H1 (cell line): ENCODE measurements around the gene KCTD16. TPM values are rescaled to one million over a fixed set of nuclear protein-coding genes. Genes with fewer than 3 reads are reported as not detected.

ENCODE experiments used
- CTCF ChIA-PET: fragments of 300-600 bp; sonication (Branson Sonifier 250); formaldehyde crosslinking; loops from one replicate; lab custom pipeline; 2021; ENCODE audit not compliant: partially characterized antibody; lab: Charles Lee
- POLR2A ChIA-PET: fragments of 300-600 bp; sonication (Branson Sonifier 250); formaldehyde crosslinking; loops from one replicate; lab custom pipeline; 2021; ENCODE audit warnings: inconsistent platforms; ENCODE audit not compliant: partially characterized antibody; lab: Charles Lee
- DNase-seq, 2 experiments: peaks; one replicate each; pipeline versions ENCODE4 v3.0.0 to v3.0.0-alpha.2; 2010 to 2022; ENCODE audit warnings: low spot score in 2 of 2, low read depth in 1 of 2, mixed read lengths in 1 of 2
- FAIRE-seq: peaks from 2 replicates; lab custom pipeline; 2011; peaks lifted over from hg19 to GRCh38; lab: Jason Lieb, UNC
- H2AFZ ChIP-seq: 2 replicates; pipeline ENCODE4 v1.8.1; 2012; ENCODE audit warnings: low read length, inconsistent platforms
- H2AK5ac ChIP-seq: 2 replicates; pipeline ENCODE4 v1.6.1; 2013; ENCODE audit warnings: low read depth, low read length
- H2BK120ac ChIP-seq: replicated peaks from 2 replicates; pipeline ENCODE3; 2013; ENCODE audit warnings: low read depth, low read length, inconsistent platforms
- H2BK12ac ChIP-seq: 2 replicates; pipeline ENCODE4 v1.6.1; 2013; ENCODE audit warnings: low read depth, low read length
- H2BK15ac ChIP-seq: 2 replicates; pipeline ENCODE4 v1.6.1; 2013; ENCODE audit warnings: low read length
- H2BK20ac ChIP-seq: 2 replicates; pipeline ENCODE4 v1.6.1; 2013; ENCODE audit warnings: low read length
- H2BK5ac ChIP-seq: 2 replicates; pipeline ENCODE4 v1.6.1; 2013; ENCODE audit warnings: low read depth, low read length
- H3K14ac ChIP-seq: 2 replicates; pipeline ENCODE4 v1.6.1; 2013; ENCODE audit warnings: inconsistent platforms; ENCODE audit not compliant: insufficient read length
- H3K18ac ChIP-seq: 2 replicates; pipeline ENCODE4 v1.6.1; 2013; ENCODE audit warnings: low read length; ENCODE audit errors: extremely low read depth
- H3K23ac ChIP-seq: 2 replicates; pipeline ENCODE4 v1.6.1; 2013; ENCODE audit warnings: inconsistent platforms; ENCODE audit not compliant: insufficient read length
- H3K23me2 ChIP-seq: 2 replicates; pipeline ENCODE4 v1.6.1; 2013; ENCODE audit warnings: low read depth, low read length
- H3K27ac ChIP-seq: 2 replicates; pipeline ENCODE4 v1.6.1; 2011; ENCODE audit warnings: low read depth, low read length, inconsistent platforms
- H3K27me3 ChIP-seq, 4 experiments: replicated peaks in 1 of 4; 1 replicate in 1 of 4; 2 replicates in 3 of 4; pipeline versions ENCODE4 v1.6.1 to v1.8.1; 2011 to 2013; ENCODE audit warnings: low read length in 3 of 4, mild to moderate bottlenecking in 3 of 4, inconsistent platforms in 2 of 4, mixed read lengths in 2 of 4, moderate library complexity in 1 of 4; ENCODE audit not compliant: control insufficient read depth in 3 of 4, insufficient read depth in 3 of 4; ENCODE audit errors: extremely low read depth in 1 of 4
- H3K36me3 ChIP-seq, 4 experiments: 2 replicates each; pipeline versions ENCODE4 v1.6.1 to v1.8.1; 2011 to 2013; ENCODE audit warnings: mild to moderate bottlenecking in 4 of 4, low read length in 3 of 4, moderate library complexity in 2 of 4, control low read depth in 1 of 4, inconsistent platforms in 1 of 4; ENCODE audit not compliant: insufficient read depth in 4 of 4, control insufficient read depth in 2 of 4
- H3K4ac ChIP-seq: replicated peaks from 2 replicates; pipeline ENCODE3; 2013; ENCODE audit warnings: low read length, low read depth, mixed read lengths, inconsistent platforms; ENCODE audit not compliant: insufficient read length
- H3K4me1 ChIP-seq, 4 experiments: replicated peaks in 1 of 4; 1 replicate in 1 of 4; 2 replicates in 3 of 4; pipeline versions ENCODE4 v1.6.1 to v1.8.1; 2011 to 2013; ENCODE audit warnings: low read length in 3 of 4, inconsistent platforms in 2 of 4, mixed read lengths in 1 of 4; ENCODE audit not compliant: insufficient read depth in 4 of 4, control insufficient read depth in 3 of 4
- H3K4me2 ChIP-seq, 2 experiments: 2 replicates each; pipeline versions ENCODE4 v1.6.1 to v1.8.1; 2011 to 2013; ENCODE audit warnings: low read depth in 2 of 2, low read length in 2 of 2, control low read depth in 1 of 2, inconsistent platforms in 1 of 2, mild to moderate bottlenecking in 1 of 2; ENCODE audit not compliant: insufficient read depth in 1 of 2
- H3K4me3 ChIP-seq, 4 experiments: fragments of 200-600, 300-600 bp in 1 of 4; sonication (generic), shearing (Covaris generic), sonication (Bioruptor Twin) in 1 of 4; 2 replicates each; pipeline versions ENCODE4 v1.5.1 to v1.8.1; 2011 to 2016; ENCODE audit warnings: low read length in 4 of 4, low read depth in 3 of 4, control low read depth in 2 of 4, inconsistent platforms in 2 of 4, mild to moderate bottlenecking in 2 of 4, mixed read lengths in 1 of 4, moderate library complexity in 1 of 4; ENCODE audit not compliant: insufficient read depth in 2 of 4; ENCODE audit errors: extremely low read depth in 1 of 4
- H3K56ac ChIP-seq: replicated peaks from 2 replicates; pipeline ENCODE3; 2013; ENCODE audit warnings: low read depth, mild to moderate bottlenecking, mixed read lengths, low read length, inconsistent platforms; ENCODE audit not compliant: insufficient read length
- H3K79me1 ChIP-seq: 2 replicates; pipeline ENCODE4 v1.6.1; 2013; ENCODE audit warnings: low read depth, low read length, control low read depth
- H3K79me2 ChIP-seq, 2 experiments: 2 replicates each; pipeline versions ENCODE4 v1.6.1 to v1.8.1; 2012 to 2013; ENCODE audit warnings: low read length in 2 of 2, mild to moderate bottlenecking in 2 of 2, inconsistent platforms in 1 of 2; ENCODE audit not compliant: insufficient read depth in 2 of 2, control insufficient read depth in 1 of 2
- H3K9ac ChIP-seq, 4 experiments: replicated peaks in 1 of 4; 1 replicate in 1 of 4; 2 replicates in 3 of 4; pipeline versions ENCODE4 v1.6.1 to v1.8.1; 2011 to 2013; ENCODE audit warnings: low read depth in 3 of 4, low read length in 3 of 4, control low read depth in 2 of 4, mild to moderate bottlenecking in 2 of 4, moderate library complexity in 2 of 4, inconsistent platforms in 1 of 4; ENCODE audit errors: extremely low read depth in 1 of 4
- H3K9me3 ChIP-seq, 2 experiments: 2 replicates each; pipeline versions ENCODE4 v1.6.1 to v1.8.1; 2012 to 2013; ENCODE audit warnings: mild to moderate bottlenecking in 2 of 2, moderate library complexity in 2 of 2, control low read depth in 1 of 2, inconsistent platforms in 1 of 2, low read depth in 1 of 2, low read length in 1 of 2, mixed read lengths in 1 of 2; ENCODE audit not compliant: insufficient read depth in 2 of 2
- H4K20me1 ChIP-seq, 2 experiments: replicated peaks in 1 of 2; 2 replicates each; pipeline versions ENCODE3 to v1.8.1; 2011 to 2013; ENCODE audit warnings: inconsistent platforms in 2 of 2, low read length in 2 of 2, mild to moderate bottlenecking in 1 of 2; ENCODE audit not compliant: insufficient read depth in 2 of 2, control insufficient read depth in 1 of 2
- H4K5ac ChIP-seq: 2 replicates; pipeline ENCODE4 v1.6.1; 2013; ENCODE audit warnings: low read length, low read depth, mixed read lengths, inconsistent platforms; ENCODE audit not compliant: insufficient read length
- H4K8ac ChIP-seq: 2 replicates; pipeline ENCODE4 v1.8.0; 2013; ENCODE audit warnings: mild to moderate bottlenecking, moderate library complexity, low read length, inconsistent platforms; ENCODE audit not compliant: insufficient read depth; ENCODE audit errors: extremely low read depth
- H4K91ac ChIP-seq: replicated peaks from 2 replicates; pipeline ENCODE3; 2013; ENCODE audit warnings: low read length, mixed read lengths, inconsistent platforms; ENCODE audit not compliant: insufficient read length
- BACH1 ChIP-seq: IDR thresholded peaks from 2 replicates; pipeline ENCODE4 v1.6.1; 2012; ENCODE audit warnings: low read length, improper control_type of control experiment
- CHD1 ChIP-seq: IDR thresholded peaks from 2 replicates; pipeline ENCODE4 v1.6.1; 2012; ENCODE audit warnings: low read depth, low read length, improper control_type of control experiment
- CREB1 ChIP-seq: IDR thresholded peaks from 2 replicates; pipeline ENCODE4 v1.6.1; 2012; ENCODE audit warnings: inconsistent platforms
- GTF2F1 ChIP-seq: IDR thresholded peaks from 2 replicates; pipeline ENCODE4 v1.6.1; 2012; ENCODE audit warnings: low read depth, low read length, improper control_type of control experiment, borderline replicate concordance
- JUN ChIP-seq: IDR thresholded peaks from 2 replicates; pipeline ENCODE4 v1.6.1; 2011; ENCODE audit warnings: low read depth, mild to moderate bottlenecking, improper control_type of control experiment, low read length
- KDM5A ChIP-seq: fragments of 200-600 bp; IDR thresholded peaks from 2 replicates; pipeline ENCODE4 v1.7.1; 2012; ENCODE audit warnings: mild to moderate bottlenecking, low read length, inconsistent platforms, mixed read lengths
- PHF8 ChIP-seq: fragments of 200-600 bp; sonication (generic); conservative IDR thresholded peaks from 2 replicates; pipeline ENCODE4 v1.7.1; 2012; ENCODE audit warnings: low read depth, mild to moderate bottlenecking, inconsistent platforms, low read length, moderate library complexity
- SAP30 ChIP-seq: fragments of 300-600 bp; sonication (generic); IDR thresholded peaks from 2 replicates; pipeline ENCODE4 v1.7.1; 2012; ENCODE audit warnings: low read length, moderate library complexity, mild to moderate bottlenecking, inconsistent platforms; ENCODE audit not compliant: insufficient read depth, insufficient replicate concordance
- SP2 ChIP-seq: IDR thresholded peaks from 2 replicates; pipeline ENCODE4 v1.6.1; 2012; ENCODE audit warnings: mild to moderate bottlenecking, low read length, inconsistent platforms
- SUZ12 ChIP-seq: fragments of 200-600 bp; sonication (generic); IDR thresholded peaks from 2 replicates; pipeline ENCODE4 v1.6.1; 2012; ENCODE audit warnings: mild to moderate bottlenecking, inconsistent platforms, low read length, moderate library complexity, mixed read lengths
- TAF7 ChIP-seq: optimal IDR thresholded peaks from 2 replicates; pipeline ENCODE3; 2011; ENCODE audit warnings: low read depth, mild to moderate bottlenecking, inconsistent platforms, low read length, moderate library complexity, borderline replicate concordance
- ZNF274 ChIP-seq: IDR thresholded peaks from 2 replicates; pipeline ENCODE4 v1.7.0; 2012; ENCODE audit warnings: low read length, borderline replicate concordance; ENCODE audit errors: extremely low read depth
- WGBS, 2 experiments: shearing (Covaris generic) in 1 of 2; methylation state at CpG; one replicate each; pipeline versions ENCODE4 v1.1.6 to v1.1.7; 2013 to 2015; ENCODE audit warnings: low lambda C conversion rate in 2 of 2, mixed read lengths in 2 of 2, inconsistent platforms in 1 of 2, low coverage in 1 of 2, missing lambda C conversion rate in 1 of 2; ENCODE audit not compliant: insufficient replicate concordance in 2 of 2, insufficient coverage in 1 of 2, insufficient read length in 1 of 2; ENCODE audit errors: extremely low coverage in 1 of 2, missing lambda C conversion rate in 1 of 2; 5-methylcytosine and 5-hydroxymethylcytosine counted together
- polyA plus RNA-seq, 7 experiments: library from polyadenylated mRNA; depleted of rRNA in 3 of 7; stranded (reverse) in 5 of 7; unstranded in 2 of 7; fragments of >200 nt in 5 of 7; fragments of 200-250 nt in 2 of 7; gene quantifications; 1 replicate in 5 of 7; 2 replicates in 1 of 7; 4 replicates in 1 of 7; pipeline versions ENCODE4 v1.2.1 to v1.2.3, GENCODE V29; 2011 to 2013; ENCODE audit warnings: missing spikeins in 2 of 7, mixed read lengths in 2 of 7
- total RNA-seq: library from RNA; stranded (reverse); fragmentation: NEBNext Ultra II Directional; extraction: Animal tissue kit (Norgen Biotek cat#: 25700); gene quantifications from 2 replicates; pipeline ENCODE4 v1.2.1, GENCODE V29; 2021
- TF ChIP-seq, protein P1 (sequence below), 3 experiments: IDR thresholded peaks; 1 replicate in 2 of 3; 2 replicates in 1 of 3; pipeline versions ENCODE4 v1.5.1 to v1.6.1; 2011; ENCODE audit warnings: low read length in 3 of 3, mild to moderate bottlenecking in 3 of 3, inconsistent platforms in 2 of 3, low read depth in 1 of 3, moderate library complexity in 1 of 3; ENCODE audit not compliant: insufficient read depth in 1 of 3; ENCODE audit errors: control extremely low read depth in 1 of 3

KCTD16 gene
- total and polyA plus RNA-seq, 2 of the 8 experiments (the other 6 are each of a cell fraction or from before 2014, with no cell fraction given) = 0.03 to 0.24 TPM

DNA sequence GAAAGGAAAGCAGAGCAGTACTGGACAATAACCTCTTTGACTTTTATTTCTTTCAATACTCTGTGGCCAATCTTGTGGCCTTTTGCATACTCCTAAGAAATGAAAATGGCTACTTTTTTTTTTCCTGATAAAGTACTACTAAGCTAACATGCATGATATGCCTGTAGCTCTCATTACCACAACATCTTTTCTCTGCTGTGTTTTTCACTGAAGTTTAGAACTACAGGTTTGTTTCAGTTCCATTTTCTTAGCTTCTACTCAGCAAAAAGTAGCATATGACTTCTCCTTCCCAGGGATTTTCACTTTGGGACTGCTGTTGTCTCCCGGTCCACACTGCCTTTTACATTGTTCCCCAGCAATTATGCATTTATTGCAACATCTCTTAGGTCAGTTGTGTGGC lies 204.0 kb downstream of the KCTD16 start:
- Histone ChIP-seq H3K56ac (no peak overlapping the region), H3K23me2 (no peaks in the 10 kb centered on the region), H2AFZ (no peak overlapping the region), H2BK120ac (no peak overlapping the region), H2BK5ac (no peak overlapping the region), H3K4me1 (no peaks in the 10 kb centered on the region), H3K79me2 (no peaks in the 10 kb centered on the region), H3K79me1 (no peaks in the 10 kb centered on the region), H3K9me3 (no peaks in the 10 kb centered on the region), H3K23ac (no peak overlapping the region), H3K4ac (no peak overlapping the region), H3K9ac (no peak overlapping the region), H4K8ac (no peak overlapping the region), H2BK20ac (no peak overlapping the region), H3K4me3 (no peak overlapping the region), H3K27me3 (no peaks in the 10 kb centered on the region), H3K14ac (no peak overlapping the region), H3K27ac (no peak overlapping the region), H4K5ac (no peak overlapping the region), H3K36me3 (no peaks in the 10 kb centered on the region), H3K18ac (no peak overlapping the region), H3K4me2 (no peak overlapping the region), H4K20me1 (no peaks in the 10 kb centered on the region), H4K91ac (no peak overlapping the region), H2AK5ac (no peak overlapping the region), H2BK12ac (no peak overlapping the region), H2BK15ac (no peak overlapping the region)
- FAIRE-seq (no peak), DNase-seq (no peak)
- 85% methylated on average over 1 of the region's 1 CpG; no CpG with 5 or more reads in 1 of the 2 experiments for WGBS, 2 experiments
- ChIA-PET POLR2A (interaction anchor here (0.6 kb wide), 1 partner anchor 231 kb away, joined by 3 read pairs; no protein-coding TSS in a partner anchor), CTCF (no interaction called here)
- TF ChIP-seq TAF7 (no peak), KDM5A (no peak), SAP30 (no peak), JUN (no peak), PHF8 (no peak), CREB1 (no peak), GTF2F1 (no peak), ZNF274 (no peak), SP2 (no peak), BACH1 (no peak), CHD1 (no peak), SUZ12 (no peak)
- TF ChIP-seq, protein P1, sequence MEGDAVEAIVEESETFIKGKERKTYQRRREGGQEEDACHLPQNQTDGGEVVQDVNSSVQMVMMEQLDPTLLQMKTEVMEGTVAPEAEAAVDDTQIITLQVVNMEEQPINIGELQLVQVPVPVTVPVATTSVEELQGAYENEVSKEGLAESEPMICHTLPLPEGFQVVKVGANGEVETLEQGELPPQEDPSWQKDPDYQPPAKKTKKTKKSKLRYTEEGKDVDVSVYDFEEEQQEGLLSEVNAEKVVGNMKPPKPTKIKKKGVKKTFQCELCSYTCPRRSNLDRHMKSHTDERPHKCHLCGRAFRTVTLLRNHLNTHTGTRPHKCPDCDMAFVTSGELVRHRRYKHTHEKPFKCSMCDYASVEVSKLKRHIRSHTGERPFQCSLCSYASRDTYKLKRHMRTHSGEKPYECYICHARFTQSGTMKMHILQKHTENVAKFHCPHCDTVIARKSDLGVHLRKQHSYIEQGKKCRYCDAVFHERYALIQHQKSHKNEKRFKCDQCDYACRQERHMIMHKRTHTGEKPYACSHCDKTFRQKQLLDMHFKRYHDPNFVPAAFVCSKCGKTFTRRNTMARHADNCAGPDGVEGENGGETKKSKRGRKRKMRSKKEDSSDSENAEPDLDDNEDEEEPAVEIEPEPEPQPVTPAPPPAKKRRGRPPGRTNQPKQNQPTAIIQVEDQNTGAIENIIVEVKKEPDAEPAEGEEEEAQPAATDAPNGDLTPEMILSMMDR (IDR thresholded peaks at IDR 0.05; ENCODE audit: control extremely low read depth in 1 of 3, insufficient read depth in 1 of 3, low read depth in 1 of 3, low read length in 3 of 3) = no peak
